HEK293T (cell line): ENCODE data around the gene MAML2.

ENCODE experiments used
- HDGF ChIP-seq: fragments of 450-650 bp; IDR thresholded peaks from 2 replicates; pipeline ENCODE4 v1.6.1; 2017; ENCODE audit warnings: antibody characterized with exemption, borderline replicate concordance
- TARDBP ChIP-seq: fragments of 450-650 bp; IDR thresholded peaks from 2 replicates; pipeline ENCODE4 v1.6.1; 2016

DNA sequence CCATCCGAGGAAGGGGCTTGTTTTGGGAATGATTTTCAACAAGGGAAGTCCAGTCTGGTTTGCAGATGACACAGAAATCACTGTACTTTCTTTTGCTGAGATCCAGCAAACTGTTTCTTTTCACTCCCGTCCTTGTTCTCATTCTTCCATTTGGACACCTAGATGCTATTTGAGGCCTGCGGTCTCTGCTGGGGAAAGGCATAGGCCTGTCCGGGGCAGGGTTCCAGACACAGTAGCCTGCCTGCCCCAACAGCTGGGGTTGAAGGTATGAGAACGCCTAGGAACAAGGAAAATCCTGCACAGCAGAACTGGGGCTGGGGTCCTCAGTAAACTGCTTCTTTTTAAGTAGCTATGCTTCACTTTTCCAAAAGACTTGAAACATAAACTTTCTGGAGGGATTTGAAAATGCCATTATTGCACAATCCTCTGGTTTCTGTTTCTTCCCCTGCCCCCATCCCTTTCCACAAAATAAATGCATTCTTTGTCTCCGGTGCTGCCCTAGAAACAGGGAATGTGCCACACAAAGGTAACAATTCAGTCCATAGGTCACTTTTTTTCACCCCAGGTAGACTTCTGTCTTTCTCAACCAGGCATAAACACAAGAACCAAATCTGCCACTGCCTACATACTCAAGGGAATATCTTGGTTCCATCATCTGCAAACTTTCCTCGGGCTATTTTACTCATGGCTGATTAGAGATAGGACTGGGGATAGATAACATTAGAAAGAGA, 244.3 kb downstream of the MAML2 start:
- no peak for TF ChIP-seq TARDBP
- TF ChIP-seq HDGF: no peak
